Measurements from ENCODE around the gene TRIM29. TPM values are rescaled to one million over a fixed set of nuclear protein-coding genes. Genes with fewer than 3 reads are reported as not detected.

TRIM29 gene
- total RNA-seq, 1 donor from 2014 or later: 3.4 TPM

GRCh38 chr11:120089036-120090001 is 48.6 kb downstream of the TRIM29 start:
- TF ChIP-seq, protein P1, sequence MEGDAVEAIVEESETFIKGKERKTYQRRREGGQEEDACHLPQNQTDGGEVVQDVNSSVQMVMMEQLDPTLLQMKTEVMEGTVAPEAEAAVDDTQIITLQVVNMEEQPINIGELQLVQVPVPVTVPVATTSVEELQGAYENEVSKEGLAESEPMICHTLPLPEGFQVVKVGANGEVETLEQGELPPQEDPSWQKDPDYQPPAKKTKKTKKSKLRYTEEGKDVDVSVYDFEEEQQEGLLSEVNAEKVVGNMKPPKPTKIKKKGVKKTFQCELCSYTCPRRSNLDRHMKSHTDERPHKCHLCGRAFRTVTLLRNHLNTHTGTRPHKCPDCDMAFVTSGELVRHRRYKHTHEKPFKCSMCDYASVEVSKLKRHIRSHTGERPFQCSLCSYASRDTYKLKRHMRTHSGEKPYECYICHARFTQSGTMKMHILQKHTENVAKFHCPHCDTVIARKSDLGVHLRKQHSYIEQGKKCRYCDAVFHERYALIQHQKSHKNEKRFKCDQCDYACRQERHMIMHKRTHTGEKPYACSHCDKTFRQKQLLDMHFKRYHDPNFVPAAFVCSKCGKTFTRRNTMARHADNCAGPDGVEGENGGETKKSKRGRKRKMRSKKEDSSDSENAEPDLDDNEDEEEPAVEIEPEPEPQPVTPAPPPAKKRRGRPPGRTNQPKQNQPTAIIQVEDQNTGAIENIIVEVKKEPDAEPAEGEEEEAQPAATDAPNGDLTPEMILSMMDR (IDR thresholded peaks at IDR 0.05): no peak
- Histone ChIP-seq H3K27me3 (no peaks in the 10 kb centered on the region), H3K4me3 (no peak overlapping the region), H3K9me3 (no peaks in the 10 kb centered on the region), H3K4me1 (no peaks in the 10 kb centered on the region), H3K27ac (no peak overlapping the region), H3K36me3 (no peaks in the 10 kb centered on the region)
- intact Hi-C loops (cut with DNase I): no loop called here
- DNase-seq (peak; percentile 17), ATAC-seq (no peak)

GRCh38 chr11:120088056-120088455 is 49.9 kb downstream of the TRIM29 start:
- no peak for ATAC-seq
- no peaks in the 10 kb centered on the region for H3K4me1 ChIP-seq
- no peak overlapping the region for H3K27ac ChIP-seq
- no peak overlapping the region for H3K4me3 ChIP-seq
- H3K27me3 ChIP-seq: no peaks in the 10 kb centered on the region
- H3K9me3 ChIP-seq: no peaks in the 10 kb centered on the region
- TF ChIP-seq, protein P1 (IDR thresholded peaks at IDR 0.05): no peak
- peak; percentile 15 for DNase-seq
- H3K36me3 ChIP-seq: no peaks in the 10 kb centered on the region
- intact Hi-C loops (cut with DNase I): no loop called here

DNA sequence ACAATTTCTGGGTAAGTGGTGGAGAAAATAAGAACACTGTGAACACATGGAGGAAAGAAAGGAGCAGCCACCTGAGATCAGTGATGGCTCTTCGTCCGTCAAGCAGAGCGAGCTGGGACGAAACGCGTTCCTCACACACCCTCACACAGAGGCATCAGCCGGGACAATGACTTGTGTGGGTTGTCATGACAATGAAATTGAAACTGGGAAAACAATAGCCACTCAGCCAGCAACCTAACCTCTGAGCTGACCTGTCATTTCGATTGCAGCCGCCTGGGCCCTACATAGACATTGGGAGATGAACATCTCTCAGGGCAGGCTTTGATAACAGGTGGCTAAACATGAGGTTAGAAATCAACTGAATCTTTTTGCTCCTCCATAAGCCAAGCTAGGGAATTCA is 51.3 kb downstream of the TRIM29 start:
- Histone ChIP-seq H3K4me3 (no peak overlapping the region), H3K9me3 (no peaks in the 10 kb centered on the region), H3K4me1 (no peaks in the 10 kb centered on the region), H3K27ac (no peak overlapping the region), H3K27me3 (no peaks in the 10 kb centered on the region), H3K36me3 (no peaks in the 10 kb centered on the region)
- TF ChIP-seq, protein P1 (IDR thresholded peaks at IDR 0.05): no peak
- DNase-seq (peak; percentile 22), ATAC-seq (no peak)
- intact Hi-C loops (cut with DNase I): no loop called here

- Histone ChIP-seq H3K4me1 (no peaks in the 10 kb centered on the region), H3K36me3 (no peaks in the 10 kb centered on the region), H3K27ac (no peak overlapping the region), H3K4me3 (no peak overlapping the region), H3K9me3 (no peaks in the 10 kb centered on the region), H3K27me3 (peaks cover 7% of the 10 kb centered on the region)
- intact Hi-C loops (cut with DNase I): no loop called here
- ATAC-seq (peak; percentile 71), DNase-seq (peak; percentile 67)
- TF ChIP-seq, protein P1 (IDR thresholded peaks at IDR 0.05): peak; percentile 69
These were observed 57.9 kb downstream of the TRIM29 start for GRCh38 chr11:120079750-120080610.

GRCh38 chr11:120078397-120078796 is 59.5 kb downstream of the TRIM29 start:
- H3K4me3 ChIP-seq: no peak overlapping the region
- no peaks in the 10 kb centered on the region for H3K9me3 ChIP-seq
- H3K36me3 ChIP-seq: no peaks in the 10 kb centered on the region
- ATAC-seq (no peak), DNase-seq (no peak)
- intact Hi-C loops (cut with DNase I): no loop called here
- peaks cover 7% of the 10 kb centered on the region for H3K27me3 ChIP-seq
- H3K27ac ChIP-seq: no peak overlapping the region
- H3K4me1 ChIP-seq: no peaks in the 10 kb centered on the region
- TF ChIP-seq, protein P1 (IDR thresholded peaks at IDR 0.05): no peak
